ENCODE results near the gene SH3BGRL2.

DNA sequence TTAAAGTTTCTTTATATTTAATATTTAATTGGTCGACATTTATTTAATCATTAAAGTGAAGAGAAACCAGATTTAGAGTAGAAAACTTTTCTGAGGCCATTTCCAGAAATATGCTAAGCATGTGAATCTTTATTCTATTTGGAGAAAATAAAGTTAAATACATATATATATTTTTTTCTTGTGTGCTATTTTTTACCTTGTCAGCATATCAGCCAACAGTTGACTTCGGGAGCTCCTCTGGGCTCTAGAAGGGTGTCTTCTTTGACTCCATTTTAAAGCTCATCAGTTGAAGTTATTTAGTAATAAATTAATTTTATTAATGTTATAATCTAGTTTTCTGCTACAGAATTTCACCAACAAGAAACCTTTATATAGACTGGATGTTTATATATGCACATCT, 73.1 kb downstream of the SH3BGRL2 start:
- TF ChIP-seq TEAD4 (CRISPR knock-in tag; IDR thresholded peaks at IDR 0.05) = no peak
- no peak for TF ChIP-seq ESRRA (CRISPR knock-in tag; IDR thresholded peaks at IDR 0.05; ENCODE audit: borderline replicate concordance)
- TF ChIP-seq, protein P1, sequence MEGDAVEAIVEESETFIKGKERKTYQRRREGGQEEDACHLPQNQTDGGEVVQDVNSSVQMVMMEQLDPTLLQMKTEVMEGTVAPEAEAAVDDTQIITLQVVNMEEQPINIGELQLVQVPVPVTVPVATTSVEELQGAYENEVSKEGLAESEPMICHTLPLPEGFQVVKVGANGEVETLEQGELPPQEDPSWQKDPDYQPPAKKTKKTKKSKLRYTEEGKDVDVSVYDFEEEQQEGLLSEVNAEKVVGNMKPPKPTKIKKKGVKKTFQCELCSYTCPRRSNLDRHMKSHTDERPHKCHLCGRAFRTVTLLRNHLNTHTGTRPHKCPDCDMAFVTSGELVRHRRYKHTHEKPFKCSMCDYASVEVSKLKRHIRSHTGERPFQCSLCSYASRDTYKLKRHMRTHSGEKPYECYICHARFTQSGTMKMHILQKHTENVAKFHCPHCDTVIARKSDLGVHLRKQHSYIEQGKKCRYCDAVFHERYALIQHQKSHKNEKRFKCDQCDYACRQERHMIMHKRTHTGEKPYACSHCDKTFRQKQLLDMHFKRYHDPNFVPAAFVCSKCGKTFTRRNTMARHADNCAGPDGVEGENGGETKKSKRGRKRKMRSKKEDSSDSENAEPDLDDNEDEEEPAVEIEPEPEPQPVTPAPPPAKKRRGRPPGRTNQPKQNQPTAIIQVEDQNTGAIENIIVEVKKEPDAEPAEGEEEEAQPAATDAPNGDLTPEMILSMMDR (IDR thresholded peaks at IDR 0.05) = no peak
- no peak for TF ChIP-seq MXD4 (CRISPR knock-in tag; IDR thresholded peaks at IDR 0.05; ENCODE audit: borderline replicate concordance)
- TF ChIP-seq, protein P2, sequence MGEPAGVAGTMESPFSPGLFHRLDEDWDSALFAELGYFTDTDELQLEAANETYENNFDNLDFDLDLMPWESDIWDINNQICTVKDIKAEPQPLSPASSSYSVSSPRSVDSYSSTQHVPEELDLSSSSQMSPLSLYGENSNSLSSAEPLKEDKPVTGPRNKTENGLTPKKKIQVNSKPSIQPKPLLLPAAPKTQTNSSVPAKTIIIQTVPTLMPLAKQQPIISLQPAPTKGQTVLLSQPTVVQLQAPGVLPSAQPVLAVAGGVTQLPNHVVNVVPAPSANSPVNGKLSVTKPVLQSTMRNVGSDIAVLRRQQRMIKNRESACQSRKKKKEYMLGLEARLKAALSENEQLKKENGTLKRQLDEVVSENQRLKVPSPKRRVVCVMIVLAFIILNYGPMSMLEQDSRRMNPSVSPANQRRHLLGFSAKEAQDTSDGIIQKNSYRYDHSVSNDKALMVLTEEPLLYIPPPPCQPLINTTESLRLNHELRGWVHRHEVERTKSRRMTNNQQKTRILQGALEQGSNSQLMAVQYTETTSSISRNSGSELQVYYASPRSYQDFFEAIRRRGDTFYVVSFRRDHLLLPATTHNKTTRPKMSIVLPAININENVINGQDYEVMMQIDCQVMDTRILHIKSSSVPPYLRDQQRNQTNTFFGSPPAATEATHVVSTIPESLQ (CRISPR knock-in tag; IDR thresholded peaks at IDR 0.05) = no peak
